Thyroid gland (tissue), 4 donors: ENCODE measurements around the gene PARD6B. TPM values are rescaled to one million over a fixed set of nuclear protein-coding genes. Genes with fewer than 3 reads are reported as not detected.

ENCODE experiments used
- DNase-seq, 2 donors: peaks; one replicate each; pipeline ENCODE4 v3.0.0-alpha.2; 2019
- H3K27ac ChIP-seq, 3 donors: fragments of 200-600 bp; sonication (generic); 1 replicate in 2 of 3; 2 replicates in 1 of 3; pipeline ENCODE4 v1.5.1; 2016 to 2019; ENCODE audit warnings: mild to moderate bottlenecking in 1 of 3, moderate library complexity in 1 of 3
- H3K27me3 ChIP-seq: fragments of 200-600 bp; sonication (generic); one replicate; pipeline ENCODE4 v1.5.1; 2019
- H3K36me3 ChIP-seq, 2 donors: fragments of 200-600 bp; sonication (generic); one replicate each; pipeline ENCODE4 v1.5.1; 2016 to 2019
- H3K4me1 ChIP-seq, 2 donors: fragments of 200-600 bp; sonication (generic); one replicate each; pipeline ENCODE4 v1.5.1; 2017 to 2019
- H3K4me3 ChIP-seq, 3 donors: fragments of 200-600 bp; sonication (generic); replicated peaks in 1 of 3; 1 replicate in 2 of 3; 2 replicates in 1 of 3; pipeline ENCODE4 v1.5.1; 2016; ENCODE audit warnings: mild to moderate bottlenecking in 1 of 3
- H3K9me3 ChIP-seq: fragments of 200-600 bp; sonication (generic); one replicate; pipeline ENCODE4 v1.5.1; 2017
- CTCF ChIP-seq, 6 experiments: fragments of 200-600 bp in 3 of 6; fragments of 450-650 bp in 3 of 6; sonication (generic) in 3 of 6; IDR thresholded peaks; one replicate each; pipeline ENCODE4 v1.5.1; 2016 to 2019; ENCODE audit warnings: antibody characterized with exemption in 6 of 6, mild to moderate bottlenecking in 2 of 6, inconsistent platforms in 1 of 6, moderate library complexity in 1 of 6
- POLR2A ChIP-seq, 2 donors: fragments of 450-650 bp; IDR thresholded peaks; one replicate each; pipeline ENCODE4 v1.6.1; 2017; ENCODE audit warnings: antibody characterized with exemption in 2 of 2, mild to moderate bottlenecking in 2 of 2, moderate library complexity in 1 of 2
- WGBS, 2 donors: methylation state at CpG; one replicate each; pipeline ENCODE4 v1.1.5; 2017; 5-methylcytosine and 5-hydroxymethylcytosine counted together
- intact Hi-C: fragments of 100-400 bp; cut with DNase I; formaldehyde crosslinking; loops from one replicate; pipeline ENCODE4 v1.15.1; 2023
- total RNA-seq, 4 donors: library from RNA; depleted of rRNA; stranded (reverse); fragments of >200 nt; gene quantifications; one replicate each; pipeline ENCODE4 v1.2.3, GENCODE V29; 2016

PARD6B gene
- total RNA-seq, 4 donors from 2014 or later, result 14.3 to 18.1 (median 17.7) TPM

- no peak for DNase-seq
- intact Hi-C loops, result no loop called here
- TF ChIP-seq POLR2A (IDR thresholded peaks at IDR 0.05) (peak in 1 of 2 donors; percentile 33), CTCF (IDR thresholded peaks at IDR 0.05) (no peak)
- Histone ChIP-seq H3K4me3 (peak overlapping the region; percentile 62 to 94 (median 85)), H3K27me3 (no peaks in the 10 kb centered on the region), H3K4me1 (peaks cover 9 to 47% of the 10 kb centered on the region in 2 donors), H3K36me3 (no peaks in the 10 kb centered on the region), H3K27ac (peak overlapping the region; percentile 83 to 96 (median 89)), H3K9me3 (no peaks in the 10 kb centered on the region)
- WGBS, 2 donors, result 5 to 9% methylated on average over 22 of the region's 29 CpGs
These were observed 730 bp downstream of the PARD6B start for GRCh38 chr20:50731930-50732690.

GRCh38 chr20:50733644-50734349 is 2.4 kb downstream of the PARD6B start:
- no peak for TF ChIP-seq CTCF (IDR thresholded peaks at IDR 0.05)
- Histone ChIP-seq H3K36me3 (no peaks in the 10 kb centered on the region), H3K4me3 (no peak overlapping the region), H3K27ac (peak overlapping the region; percentile 5 to 96 (median 43)), H3K9me3 (no peaks in the 10 kb centered on the region), H3K4me1 (peaks cover 12 to 47% of the 10 kb centered on the region in 2 donors), H3K27me3 (no peaks in the 10 kb centered on the region)
- 60 to 68% methylated on average over 1 of the region's 1 CpG for WGBS, 2 donors
- intact Hi-C loops, result no loop called here
- DNase-seq, result no peak

- Histone ChIP-seq H3K36me3 (no peaks in the 10 kb centered on the region), H3K9me3 (no peaks in the 10 kb centered on the region), H3K4me1 (peaks cover 18 to 57% of the 10 kb centered on the region in 2 donors), H3K4me3 (no peak overlapping the region), H3K27ac (peak overlapping the region in 1 of 3 donors; percentile 7), H3K27me3 (no peaks in the 10 kb centered on the region)
- intact Hi-C loops, result no loop called here
- TF ChIP-seq CTCF (IDR thresholded peaks at IDR 0.05) (no peak), POLR2A (IDR thresholded peaks at IDR 0.05) (no peak)
- 92 to 94% methylated on average over 9 of the region's 9 CpGs for WGBS, 2 donors
- no peak for DNase-seq
These were observed 3.6 kb downstream of the PARD6B start for GRCh38 chr20:50734730-50735679.

- no peak for DNase-seq
- Histone ChIP-seq H3K4me3 (no peak overlapping the region), H3K9me3 (no peaks in the 10 kb centered on the region), H3K4me1 (peaks cover 22 to 52% of the 10 kb centered on the region in 2 donors), H3K36me3 (no peaks in the 10 kb centered on the region), H3K27me3 (no peaks in the 10 kb centered on the region), H3K27ac (peak overlapping the region in 1 of 3 donors; percentile 7)
- intact Hi-C loops, result no loop called here
- TF ChIP-seq CTCF (IDR thresholded peaks at IDR 0.05), result no peak
- TF ChIP-seq POLR2A (IDR thresholded peaks at IDR 0.05), result no peak
These were observed 4.4 kb downstream of the PARD6B start for GRCh38 chr20:50735813-50736212.
